Measurements from ENCODE around the gene RAD51D. TPM values are rescaled to one million over a fixed set of nuclear protein-coding genes. Genes with fewer than 3 reads are reported as not detected.
"Not testable (repeated sequence)": the region's sequence is repeated elsewhere in the genome, so short reads cannot be mapped to it uniquely, and the experiment has no call there.

Gene RAD51D
- polyA plus RNA-seq, 2 of the 4 experiments (the other 2 are of a cell fraction) = 18.4 to 23.8 TPM

GRCh38 chr17:35154196-35155165 is 34.8 kb upstream of the RAD51D start:
- Histone ChIP-seq H3K27ac (no peak overlapping the region), H3K4me3 (no peak overlapping the region), H3K4me1 (no peaks in the 10 kb centered on the region), H3K4me2 (no peak overlapping the region), H3K9me3 (no peaks in the 10 kb centered on the region)
- ChIA-PET POLR2A (no interaction called here), CTCF (interaction anchor here (1.8 kb wide), 1 partner anchor 34 kb away, joined by 4 read pairs; no protein-coding TSS in a partner anchor)
- 67% methylated on average over 13 of the region's 13 CpGs for WGBS (ENCODE audit: missing lambda C conversion rate)
- TF ChIP-seq HOXA7 (CRISPR knock-in tag; IDR thresholded peaks at IDR 0.05) = no peak
- no peak for TF ChIP-seq TP53 (CRISPR knock-in tag; IDR thresholded peaks at IDR 0.05)
- TF ChIP-seq ELK1 (IDR thresholded peaks at IDR 0.05; ENCODE audit: low read depth, low read length) = no peak
- no peak for TF ChIP-seq SMC3 (IDR thresholded peaks at IDR 0.05)
- TF ChIP-seq SREBF2 (IDR thresholded peaks at IDR 0.05) = no peak
- TF ChIP-seq KDM5A (IDR thresholded peaks at IDR 0.05) = no peak
- TF ChIP-seq FOXS1 (CRISPR knock-in tag; IDR thresholded peaks at IDR 0.05) = no peak
- no peak for TF ChIP-seq HDAC2 (IDR thresholded peaks at IDR 0.05)
- FAIRE-seq = no peak
- no peak; a peak in 1 of 6 replicates for ATAC-seq
- DNase-seq (ENCODE audit: low read depth in 1 of 2, low spot score in 1 of 2) = no peak

- Histone ChIP-seq H3K27ac (no peak overlapping the region), H3K4me1 (no peaks in the 10 kb centered on the region), H3K4me2 (no peak overlapping the region), H3K4me3 (no peak overlapping the region), H3K9me3 (no peaks in the 10 kb centered on the region)
- FAIRE-seq (peak; percentile 39), DNase-seq (ENCODE audit: low read depth in 1 of 2, low spot score in 1 of 2) (no peak), ATAC-seq (no peak)
- no peak for TF ChIP-seq MAZ (IDR thresholded peaks at IDR 0.05; ENCODE audit: borderline replicate concordance, low read depth, low read length)
- no peak for TF ChIP-seq HES2 (IDR thresholded peaks at IDR 0.05)
- no peak for TF ChIP-seq CEBPB (IDR thresholded peaks at IDR 0.05)
- TF ChIP-seq MAX (IDR thresholded peaks at IDR 0.05) = no peak
- TF ChIP-seq CBX2 (IDR thresholded peaks at IDR 0.05; ENCODE audit: borderline replicate concordance, low read depth) = no peak
- no peak for TF ChIP-seq NR3C1 (IDR thresholded peaks at IDR 0.05)
- no peak for TF ChIP-seq CTCF (IDR thresholded peaks at IDR 0.05)
- no peak for TF ChIP-seq CHD2 (IDR thresholded peaks at IDR 0.05; ENCODE audit: low read length, partially characterized antibody)
- TF ChIP-seq RNF2 (IDR thresholded peaks at IDR 0.05; ENCODE audit: borderline replicate concordance, low read depth) = no peak
- no peak for TF ChIP-seq TP53 (CRISPR knock-in tag; IDR thresholded peaks at IDR 0.05)
- no peak for TF ChIP-seq NFE2L2 (conservative IDR thresholded peaks at IDR 0.05; ENCODE audit: low read length)
- TF ChIP-seq FOSB (CRISPR knock-in tag; IDR thresholded peaks at IDR 0.05) = no peak
- no peak for TF ChIP-seq GATA3 (IDR thresholded peaks at IDR 0.05; ENCODE audit: borderline replicate concordance)
- no peak for TF ChIP-seq POLR2A (IDR thresholded peaks at IDR 0.05; ENCODE audit: low read length)
- 44% methylated on average over 13 of the region's 13 CpGs for WGBS (ENCODE audit: missing lambda C conversion rate)
- ChIA-PET CTCF (interaction anchor here (0.9 kb wide), 1 partner anchor 381 kb away, joined by 3 read pairs; no protein-coding TSS in a partner anchor), POLR2A (interaction anchor here (0.7 kb wide), 1 partner anchor 11 kb away, joined by 3 read pairs; the partner anchor contains the start of gene NLE1)
Observed at GRCh38 chr17:35152421-35153140, 32.9 kb upstream of the RAD51D start.

- H3K27ac ChIP-seq; H3K9me3 ChIP-seq; ATAC-seq; CTCF ChIA-PET; DNase-seq (ENCODE audit: low read depth in 1 of 2, low spot score in 1 of 2); FAIRE-seq; POLR2A ChIA-PET; H3K4me1 ChIP-seq; H3K4me3 ChIP-seq; H3K4me2 ChIP-seq: not testable (repeated sequence)
- 90% methylated on average over 29 of the region's 29 CpGs for WGBS (ENCODE audit: missing lambda C conversion rate)
Observed at GRCh38 chr17:35151080-35151479, 31.4 kb upstream of the RAD51D start.
